Medulla oblongata (tissue), 1 donor: ENCODE results near the gene HNF1A.

Experiments used
- DNase-seq: peaks from one replicate; pipeline ENCODE4 v3.0.0-alpha.2; 2015; ENCODE audit errors: extremely low spot score

The HNF1A gene

DNA sequence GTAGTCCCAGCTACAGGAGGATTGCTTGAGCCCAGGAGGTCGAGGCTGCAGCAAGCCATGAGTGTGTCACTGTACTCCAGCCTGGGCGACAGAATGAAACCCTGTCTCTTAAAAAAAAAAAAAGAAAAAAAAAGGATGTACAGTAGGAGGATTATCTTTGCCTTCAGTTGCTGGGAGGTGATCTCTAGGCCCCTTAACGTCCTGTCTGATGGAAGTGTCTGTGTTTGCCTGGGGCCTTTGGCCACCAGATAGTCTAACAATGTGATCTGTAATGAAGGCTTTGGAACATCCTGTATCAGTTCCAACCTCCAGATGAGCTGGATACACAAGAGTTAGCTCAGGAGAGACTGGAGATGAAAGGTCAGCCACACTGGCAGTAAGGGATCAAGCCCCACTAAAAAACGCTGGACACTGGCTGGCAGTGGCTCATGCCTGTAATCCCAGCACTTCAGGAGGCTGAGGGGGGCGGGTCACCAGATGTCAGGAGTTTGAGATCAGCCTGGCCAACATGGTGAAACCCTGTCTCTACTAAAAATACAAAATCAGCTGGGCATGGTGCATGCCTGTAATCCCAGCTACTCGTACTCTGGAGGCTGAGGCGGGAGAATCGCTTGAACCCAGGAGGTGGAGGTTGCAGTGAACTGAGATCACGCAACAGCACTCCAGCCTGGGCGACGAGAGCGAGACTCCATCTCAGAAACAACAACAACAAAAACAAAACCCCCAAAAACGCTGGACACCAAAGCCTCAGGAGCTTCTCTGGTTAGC, 19.0 kb upstream of the HNF1A start:
- DNase-seq: no peak

GRCh38 chr12:120960657-120961056, 17.7 kb upstream of the HNF1A start:
- no peak for DNase-seq

GRCh38 chr12:120961604-120962531, 16.5 kb upstream of the HNF1A start:
- peak; percentile 4 for DNase-seq

GRCh38 chr12:120962532-120963020, 15.8 kb upstream of the HNF1A start:
- no peak for DNase-seq

- DNase-seq: no peak
These were observed 14.0 kb upstream of the HNF1A start for GRCh38 chr12:120964298-120964697.

DNA sequence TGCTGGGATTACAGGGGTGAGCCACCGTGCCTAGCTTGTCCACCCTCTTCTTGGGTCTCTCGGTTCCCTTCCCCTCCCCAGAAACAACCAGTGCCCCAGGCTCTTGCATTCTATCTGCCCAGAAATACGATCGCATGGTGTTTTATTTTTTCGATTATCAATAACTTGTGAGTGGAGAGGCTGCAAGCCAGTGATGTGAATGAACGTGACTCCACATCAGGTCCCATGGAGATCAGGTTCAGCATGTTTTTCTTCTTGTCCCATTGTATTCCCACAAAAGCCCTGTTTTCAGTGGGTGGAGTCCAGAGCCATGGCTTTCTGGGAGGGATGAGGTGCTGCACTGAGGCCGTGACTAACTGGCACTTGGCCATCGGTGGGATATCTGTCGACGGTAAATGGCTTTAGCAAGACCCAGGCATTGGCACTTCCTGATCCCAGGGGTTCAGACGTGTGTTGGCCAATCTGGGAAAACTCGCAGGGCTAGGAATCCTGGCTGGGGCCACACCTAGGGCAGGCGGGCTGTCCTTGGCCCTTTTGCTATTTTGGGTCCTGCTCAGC, 12.7 kb upstream of the HNF1A start:
- DNase-seq: no peak

GRCh38 chr12:120970310-120970709, 8.0 kb upstream of the HNF1A start:
- DNase-seq: no peak

DNA sequence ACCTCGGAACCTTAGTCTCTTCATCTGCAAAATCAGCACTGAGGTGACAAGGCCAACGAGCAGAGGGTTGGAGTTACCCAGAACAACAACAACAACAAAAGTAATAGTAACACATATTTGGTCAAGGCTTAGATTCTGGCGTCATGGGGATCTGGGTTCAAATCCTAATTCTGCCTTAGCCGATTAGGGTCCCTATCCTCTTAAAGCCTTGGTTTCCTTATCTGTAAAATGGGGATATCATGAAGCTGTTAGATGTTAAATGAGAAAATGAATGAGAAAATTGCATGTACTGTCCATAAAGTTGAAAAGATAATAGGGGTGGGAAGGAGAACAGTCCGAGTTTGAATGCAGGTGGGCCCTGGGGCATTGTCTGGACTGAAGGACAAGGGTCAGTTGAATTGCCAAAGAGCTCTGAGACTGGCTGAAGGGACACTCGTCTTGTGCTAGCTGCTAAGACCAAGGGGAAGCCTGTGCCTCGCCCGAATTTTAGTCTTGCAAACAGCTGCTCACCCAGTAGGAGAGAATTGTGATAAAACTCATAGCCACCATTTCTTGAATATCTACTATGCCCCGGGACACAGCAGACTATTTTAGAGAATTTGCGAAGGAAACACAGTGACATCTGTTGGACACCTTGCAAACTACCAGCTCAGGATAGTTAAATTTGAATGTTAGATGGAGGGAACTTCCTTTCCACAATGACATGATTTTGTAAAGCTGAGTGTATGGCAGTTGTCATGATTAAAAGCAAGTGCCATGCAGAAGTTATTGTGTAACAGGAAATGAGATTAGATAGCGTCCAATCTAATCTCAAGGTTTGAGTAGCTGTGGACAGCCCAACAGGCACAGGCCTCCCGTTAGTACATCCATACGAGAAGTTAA, 6.8 kb upstream of the HNF1A start:
- peak; percentile 83 for DNase-seq

DNA sequence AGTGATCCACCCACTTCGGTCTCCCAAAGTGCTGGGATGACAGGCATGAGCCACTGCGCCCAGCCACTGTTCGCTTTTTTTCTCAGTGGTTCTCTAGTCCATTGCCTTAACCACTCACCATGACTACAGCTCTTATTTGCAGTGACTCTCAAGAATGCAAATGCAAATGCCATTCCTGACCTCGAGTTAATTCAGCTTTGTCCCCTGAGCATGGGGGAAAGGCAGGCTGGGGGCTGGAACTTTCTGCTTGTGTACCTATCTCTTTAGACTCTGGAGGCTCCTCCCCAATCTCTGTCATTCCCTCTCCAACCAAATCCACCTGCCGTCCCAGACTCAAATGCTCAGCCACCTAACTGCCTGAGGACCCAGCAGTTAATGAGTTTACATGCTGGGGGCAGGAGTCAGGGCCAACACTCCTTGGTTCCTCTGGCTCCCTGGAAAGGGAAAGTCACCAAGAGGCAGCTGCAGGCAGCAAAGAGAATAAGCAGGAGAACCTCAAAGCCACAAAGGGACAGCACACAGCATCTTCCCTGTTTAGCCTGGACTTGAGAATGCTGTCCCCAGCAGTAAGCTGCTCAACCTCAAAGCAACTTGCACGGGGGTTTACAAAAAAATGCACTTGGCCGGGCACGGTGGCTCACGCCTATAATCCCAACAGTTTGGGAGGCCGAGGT, 5.3 kb upstream of the HNF1A start:
- peak; percentile 4 for DNase-seq

DNA sequence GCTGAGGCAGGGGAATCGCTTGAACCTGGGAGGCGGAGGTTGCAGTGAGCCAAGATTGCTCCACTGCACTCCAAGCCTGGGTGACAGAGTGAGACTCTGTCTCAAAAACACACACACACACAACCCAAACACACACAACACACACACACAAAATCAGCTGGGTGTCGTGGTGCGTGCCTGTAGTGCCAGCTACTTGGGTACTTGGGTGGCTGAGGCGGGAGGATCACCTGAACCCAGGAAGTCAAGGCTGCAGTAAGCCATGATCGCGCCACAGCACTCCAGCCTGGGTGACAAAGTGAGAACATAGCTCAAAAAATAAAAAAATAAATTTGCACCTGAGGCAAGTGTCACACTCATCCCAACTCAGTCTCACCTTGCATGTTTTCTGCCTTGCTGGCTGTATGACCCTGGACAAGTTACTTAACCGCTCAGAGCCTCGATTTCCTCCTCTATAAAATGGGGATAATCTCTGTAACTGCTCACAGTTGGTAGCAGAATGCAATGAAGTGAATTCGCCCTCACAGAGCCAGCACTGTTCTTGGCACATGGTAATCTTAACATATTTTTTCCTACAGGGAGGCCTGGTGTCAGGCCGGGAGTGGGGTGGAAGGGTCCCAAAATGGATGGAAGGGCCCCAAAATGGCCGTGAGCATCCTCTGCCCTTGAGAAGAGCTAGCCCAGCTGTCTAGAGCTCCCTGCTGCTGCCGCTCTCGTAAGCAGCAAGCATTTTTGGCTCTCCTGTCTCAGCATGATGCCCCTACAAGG, 630 bp upstream of the HNF1A start:
- DNase-seq: no peak

DNA sequence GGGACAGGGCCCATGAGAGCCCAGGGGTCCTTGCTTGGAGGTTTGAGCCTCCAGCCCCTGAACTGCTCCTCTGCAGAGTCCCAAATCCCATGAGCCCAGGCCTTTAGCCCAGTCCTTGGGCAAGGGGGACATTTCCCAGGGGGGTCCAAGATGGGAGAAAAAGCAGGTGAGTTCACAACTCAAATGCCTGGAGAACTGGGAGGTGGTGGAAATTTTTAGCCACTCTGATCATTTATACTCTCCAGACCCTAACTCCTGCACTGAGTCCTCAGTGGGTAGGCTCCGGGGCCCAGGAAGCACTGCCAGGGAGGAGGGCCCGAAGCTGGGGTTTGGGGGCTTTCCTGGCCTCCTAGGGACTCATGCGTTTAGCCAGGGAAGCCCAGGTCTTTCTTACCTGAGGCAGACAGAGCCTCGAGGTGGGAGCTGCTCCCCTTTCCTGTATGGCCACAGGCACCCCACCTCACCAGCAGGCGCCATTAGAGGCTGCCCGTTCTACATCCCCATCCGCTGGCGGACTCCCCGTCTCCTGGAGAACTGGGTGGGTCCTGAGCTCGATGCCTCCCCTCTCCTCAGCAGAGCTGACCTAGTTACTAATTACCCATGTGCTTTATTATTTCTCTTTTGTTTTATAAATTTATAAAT, 998 bp downstream of the HNF1A start:
- no peak for DNase-seq

- DNase-seq: no peak
These were observed 1.7 kb downstream of the HNF1A start for GRCh38 chr12:120979862-120980696.

GRCh38 chr12:120980800-120981368, 2.5 kb downstream of the HNF1A start:
- DNase-seq: no peak

DNA sequence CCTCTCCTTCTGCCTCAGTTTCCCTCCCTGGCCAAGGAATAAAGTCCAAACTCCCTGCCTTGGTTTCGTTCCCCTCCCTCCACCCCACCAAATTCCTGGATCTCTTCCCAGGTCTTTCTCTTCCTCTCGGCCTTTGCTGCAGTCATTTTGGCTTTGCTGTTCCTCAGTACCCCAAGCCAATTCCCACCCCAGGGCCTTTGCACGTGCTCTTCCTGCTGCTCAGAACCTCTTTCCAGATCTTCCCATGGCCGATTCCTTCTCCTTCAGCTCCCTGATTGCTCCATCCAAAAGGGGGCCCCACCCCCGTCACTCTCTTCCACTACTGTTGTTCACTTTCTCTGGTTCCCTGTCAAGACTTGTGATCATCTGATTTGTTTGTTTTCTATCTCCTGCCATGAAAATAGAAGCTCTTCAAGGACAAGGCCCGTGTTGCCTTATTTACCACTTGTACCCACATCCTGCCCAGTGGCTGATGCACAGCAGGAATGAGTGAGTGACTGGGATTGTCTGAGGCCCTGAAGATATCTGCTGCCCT, 3.1 kb downstream of the HNF1A start:
- DNase-seq: no peak

- no peak for DNase-seq
These were observed 4.3 kb downstream of the HNF1A start for GRCh38 chr12:120982659-120983058.

DNA sequence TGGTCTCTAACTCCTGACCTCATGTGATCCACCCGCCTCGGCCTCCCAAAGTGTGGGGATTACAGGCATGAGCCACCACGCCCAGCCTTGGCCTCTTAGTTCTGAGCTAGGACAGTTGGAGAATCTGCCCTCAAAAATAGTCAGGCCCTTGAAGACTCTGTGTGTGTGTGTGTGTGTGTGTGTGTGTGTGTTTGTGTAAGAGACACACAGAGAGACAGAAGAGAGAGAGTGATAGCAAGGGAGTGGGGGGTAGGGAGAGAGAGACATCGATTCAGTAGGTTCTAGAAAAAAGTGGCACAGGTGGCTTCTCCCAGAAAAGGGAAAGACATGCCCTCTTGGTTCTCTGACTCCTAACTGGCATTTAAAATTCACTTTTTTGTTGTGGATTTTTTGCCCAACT, 5.4 kb downstream of the HNF1A start:
- no peak for DNase-seq

DNA sequence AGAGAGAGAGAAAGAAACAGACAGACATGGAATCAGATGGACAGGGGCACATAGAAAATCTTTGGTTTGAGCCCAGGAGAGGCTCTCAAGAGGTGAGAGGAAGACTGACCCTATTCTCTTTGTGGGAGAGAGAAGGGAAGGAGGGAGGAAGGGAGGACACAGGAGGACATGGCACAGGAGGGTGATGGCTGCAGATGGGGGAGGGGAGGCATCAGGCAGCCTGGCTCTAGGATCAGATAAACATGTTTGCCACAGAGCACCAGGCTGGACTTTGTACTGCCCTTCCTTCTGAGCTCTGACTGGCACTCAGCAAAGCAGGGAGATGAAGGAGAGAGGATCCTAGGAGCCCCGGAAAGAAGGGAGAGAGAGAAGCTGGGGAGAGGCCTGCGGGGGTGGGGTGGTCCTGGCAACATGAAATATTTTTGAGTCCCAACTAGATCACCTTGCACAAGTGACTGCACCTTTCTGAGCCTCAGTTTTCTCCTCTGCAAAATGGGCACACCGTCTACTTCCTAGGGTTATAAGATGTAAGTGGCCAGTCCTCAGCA, 6.1 kb downstream of the HNF1A start:
- no peak for DNase-seq

- no peak for DNase-seq
These were observed 9.9 kb downstream of the HNF1A start for GRCh38 chr12:120988234-120988633.
